ENCODE results near the gene ZNF613.
"Not testable (repeated sequence)": the region's sequence is repeated elsewhere in the genome, so short reads cannot be mapped to it uniquely, and the experiment has no call there.

The ZNF613 gene

DNA sequence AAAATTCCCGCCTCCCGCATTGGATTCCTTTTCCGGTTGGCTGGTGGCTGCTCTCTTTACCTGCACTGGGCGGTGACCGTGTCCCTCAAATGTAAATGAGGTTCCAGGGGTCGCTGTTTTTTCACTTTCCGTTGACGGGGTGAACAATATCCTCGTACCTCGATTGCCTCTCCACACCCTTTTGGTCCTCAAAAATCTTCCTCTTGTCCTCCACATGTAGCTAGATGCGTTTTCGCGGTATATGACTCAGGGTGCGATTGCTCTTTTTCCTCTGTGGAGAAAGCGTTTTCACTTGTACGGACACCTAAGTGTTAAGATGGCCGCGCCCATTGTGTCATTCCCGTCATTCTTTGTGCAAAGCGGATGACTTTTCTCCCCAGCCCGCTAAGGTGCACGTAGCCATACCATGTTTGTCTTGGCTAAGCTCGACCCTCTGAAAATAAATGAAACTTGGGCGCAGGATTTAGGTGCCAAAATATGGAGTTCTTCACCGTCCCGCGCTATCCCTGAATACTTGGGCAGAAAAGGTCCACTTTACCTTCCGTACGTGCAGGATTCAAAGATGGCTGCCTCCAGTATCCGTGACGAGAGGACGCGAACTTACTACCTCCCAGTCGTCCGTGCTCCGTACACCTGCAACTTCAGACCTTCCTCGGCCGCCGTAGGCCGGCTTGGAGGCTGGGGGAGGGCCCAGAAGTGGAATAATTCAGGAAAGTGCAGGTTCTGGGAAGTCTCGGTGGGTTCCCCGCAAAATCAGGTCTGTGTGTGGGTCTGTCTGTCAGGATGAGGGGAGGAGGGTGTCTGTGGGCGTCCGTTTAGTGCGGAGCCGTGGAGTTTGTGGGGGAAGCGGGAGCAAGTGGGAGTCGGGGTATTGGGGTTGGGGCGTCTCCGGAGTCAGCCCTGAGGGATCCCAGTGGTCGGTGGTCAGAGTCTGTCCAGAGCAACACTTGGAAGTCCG is at the start of gene ZNF613:
Gene ZNF613, plus strand, starts transcription at position 689 of the 958 bp plus-strand sequence. CDS start 8,749 bp downstream, outside the sequence.
- DNase-seq = peak; percentile 93 to 94

- no peak for DNase-seq
These were observed 44.8 kb upstream of the ZNF613 start for GRCh38 chr19:51882518-51882917.

DNA sequence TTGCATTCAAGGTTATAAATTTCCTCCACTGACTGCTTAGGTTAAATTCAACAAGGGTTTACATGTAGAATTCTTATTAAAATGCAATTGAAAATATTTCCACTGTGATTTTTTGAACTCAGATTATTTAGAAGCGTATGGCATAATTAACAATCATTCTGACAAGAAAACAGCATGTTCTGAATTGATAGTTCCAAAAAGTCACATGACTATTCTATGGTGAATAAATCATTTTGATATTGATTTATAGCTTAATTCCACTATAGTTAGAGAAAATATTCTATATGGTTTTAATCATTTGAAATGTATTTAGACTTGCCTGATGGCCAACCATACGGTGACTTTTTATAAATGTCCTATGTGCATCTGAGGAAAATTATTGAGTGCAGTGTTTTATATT is 42.6 kb upstream of the ZNF613 start:
- DNase-seq = no peak

DNA sequence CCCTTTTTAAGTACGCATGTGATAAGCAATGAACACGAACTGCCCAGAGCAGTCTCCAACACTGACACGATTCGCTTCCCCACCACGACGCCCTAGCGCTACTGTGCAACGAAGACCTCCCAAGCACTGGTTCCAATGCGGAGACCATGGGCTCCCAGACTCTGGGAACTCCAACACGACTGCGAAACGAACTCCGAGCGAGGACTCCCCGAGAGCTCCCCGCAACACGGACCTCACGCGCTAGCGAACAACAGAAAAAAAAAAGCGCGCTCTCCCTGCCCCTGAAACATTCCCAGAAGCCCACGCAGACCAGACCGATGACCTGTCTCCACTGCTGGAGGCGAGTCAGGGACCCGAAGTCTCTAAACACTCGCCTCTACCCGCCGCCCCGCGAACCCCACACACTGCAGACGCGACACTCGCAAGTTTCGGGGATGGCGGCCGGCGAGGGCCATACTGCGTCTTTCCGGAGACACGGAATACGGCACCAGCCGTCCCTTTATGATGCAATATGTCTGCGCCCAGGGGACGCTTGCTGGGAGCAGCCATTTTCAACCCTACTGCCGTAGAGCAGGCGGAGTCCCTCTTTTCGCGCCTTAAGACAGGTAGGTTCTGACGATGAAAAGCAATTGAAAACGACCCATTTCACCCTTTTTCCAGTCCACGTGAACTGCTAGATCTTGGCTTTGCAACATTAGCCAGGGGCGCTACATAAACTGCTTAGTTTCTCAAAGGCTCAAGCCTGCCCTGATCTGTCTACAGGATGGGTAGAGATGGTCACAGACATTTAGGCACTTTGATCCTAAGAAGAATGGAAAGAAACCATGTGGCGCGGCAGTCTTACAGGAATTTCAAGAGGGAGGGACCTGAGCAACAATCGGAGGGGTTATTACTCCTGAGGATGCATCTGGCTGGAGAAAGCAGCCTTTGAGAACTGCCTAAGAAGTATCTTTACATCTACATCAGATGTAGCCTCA is 39.5 kb upstream of the ZNF613 start, which contains the start of gene ZNF577:
Gene ZNF577, minus strand, starts transcription at position 430 of the 977 bp plus-strand sequence. CDS start 7,569 bp downstream, outside the sequence.
- DNase-seq = peak; percentile 88 to 96

GRCh38 chr19:51889934-51890333 is 37.3 kb upstream of the ZNF613 start:
- no peak for DNase-seq

GRCh38 chr19:51891193-51891747 is 36.0 kb upstream of the ZNF613 start:
- DNase-seq = no peak

DNA sequence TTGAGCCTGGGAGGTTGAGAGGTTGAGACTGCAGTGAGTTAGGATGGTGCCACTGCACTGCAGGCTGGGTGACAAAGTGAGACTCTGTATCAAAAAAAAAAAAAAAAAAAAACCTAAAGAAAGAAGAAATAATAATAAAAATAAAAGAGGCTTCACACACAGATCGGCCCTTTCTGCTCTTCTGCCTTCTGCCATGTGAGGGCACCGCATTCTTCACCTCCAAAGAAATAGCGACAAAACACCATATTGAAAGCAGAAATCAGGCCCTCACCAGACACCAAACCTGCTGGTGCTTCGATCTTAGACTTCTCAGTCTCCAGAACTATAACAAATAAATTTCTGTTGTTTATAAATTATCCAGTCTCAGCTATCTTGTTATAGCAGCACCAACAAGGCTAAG is 25.4 kb upstream of the ZNF613 start:
- DNase-seq = no peak

GRCh38 chr19:51903192-51903591 is 24.1 kb upstream of the ZNF613 start:
- DNase-seq = no peak

DNA sequence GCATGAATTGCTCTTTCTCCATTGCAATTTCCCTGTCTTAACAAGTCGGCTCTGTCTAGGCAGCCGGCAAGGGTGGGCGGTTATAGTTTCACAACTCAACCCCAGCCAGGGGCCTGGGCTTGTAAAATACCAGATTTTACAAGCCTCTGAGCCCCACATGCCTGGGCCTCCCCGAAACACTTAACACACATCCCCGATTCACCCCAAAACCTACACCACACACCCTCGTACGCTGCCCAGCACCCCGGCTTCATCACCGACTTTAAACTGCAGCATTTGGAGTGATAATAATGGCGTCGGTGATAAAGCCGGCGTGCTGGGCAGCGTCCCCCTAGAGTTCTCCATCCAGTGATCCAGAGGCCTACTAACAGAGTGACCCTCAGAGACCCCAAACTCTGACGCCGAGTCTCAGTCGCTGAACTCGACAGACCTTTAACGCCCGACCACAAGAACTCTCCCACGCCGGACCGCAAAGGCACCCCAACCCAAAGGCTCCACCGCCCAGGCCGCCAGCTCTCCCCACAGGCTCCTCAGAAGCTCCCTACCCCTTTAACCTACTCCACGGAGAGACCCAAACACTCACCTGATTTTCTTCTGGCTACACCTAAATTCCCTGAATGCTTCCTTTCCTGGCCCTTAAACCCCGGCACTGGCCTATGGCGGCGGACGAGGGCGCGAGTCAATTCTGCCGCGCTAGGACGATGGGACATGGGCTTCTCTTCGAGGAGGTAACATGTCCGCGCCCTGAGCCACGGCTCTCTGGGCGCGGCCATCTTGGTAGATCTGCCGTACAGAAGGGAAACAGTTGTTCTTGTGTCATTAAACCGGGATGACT is 22.7 kb upstream of the ZNF613 start, which contains the start of gene ZNF649:
Gene ZNF649, minus strand, starts transcription at position 687 of the 835 bp plus-strand sequence. CDS start 4,910 bp downstream, outside the sequence.
- peak; percentile 69 to 91 for DNase-seq

DNA sequence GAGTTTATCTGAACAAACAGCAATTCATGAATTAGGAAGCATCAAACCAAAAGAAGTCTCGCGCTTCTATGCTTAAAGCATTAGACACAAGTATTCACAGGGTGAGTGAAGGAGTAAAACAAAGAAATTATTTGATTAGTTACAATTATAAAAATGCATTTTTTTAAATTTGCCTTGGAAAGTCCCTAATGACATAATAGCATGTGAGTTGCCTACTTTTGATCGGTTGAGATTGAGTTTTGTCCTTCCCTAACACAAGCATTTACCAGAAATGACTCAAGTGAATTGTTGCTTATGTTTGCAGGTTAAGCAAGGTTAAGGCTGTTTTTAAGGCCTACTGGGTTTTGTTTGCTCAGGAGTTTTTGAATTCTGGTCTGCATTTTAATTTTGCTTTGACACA is 22.1 kb upstream of the ZNF613 start:
- DNase-seq = no peak

GRCh38 chr19:51905639-51906038 is 21.6 kb upstream of the ZNF613 start:
- not testable (repeated sequence) for DNase-seq

GRCh38 chr19:51906108-51906507 is 21.2 kb upstream of the ZNF613 start:
- DNase-seq = not testable (repeated sequence)

DNA sequence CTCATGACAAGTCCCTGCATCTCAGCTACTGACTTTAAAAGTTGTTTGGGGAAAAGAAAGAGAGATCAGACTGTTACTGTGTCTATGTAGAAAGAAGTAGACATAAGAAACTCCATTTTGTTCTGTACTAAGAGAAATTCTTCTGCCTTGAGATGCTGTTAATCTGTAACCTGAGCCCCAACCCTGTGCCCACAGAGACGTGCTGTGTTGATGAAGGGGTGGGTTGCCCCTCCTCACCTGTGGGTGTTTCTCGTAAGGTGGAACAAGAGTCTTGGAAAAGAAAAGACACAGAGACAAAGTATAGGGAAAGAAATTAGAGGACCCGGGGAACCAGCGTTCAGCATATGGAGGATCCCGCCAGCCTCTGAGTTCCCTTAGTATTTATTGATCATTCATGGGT is 19.3 kb upstream of the ZNF613 start:
- not testable (repeated sequence) for DNase-seq

GRCh38 chr19:51915324-51915867 is 11.9 kb upstream of the ZNF613 start:
- DNase-seq = no peak

- DNase-seq = no peak
These were observed 11.1 kb upstream of the ZNF613 start for GRCh38 chr19:51916167-51916566.

DNA sequence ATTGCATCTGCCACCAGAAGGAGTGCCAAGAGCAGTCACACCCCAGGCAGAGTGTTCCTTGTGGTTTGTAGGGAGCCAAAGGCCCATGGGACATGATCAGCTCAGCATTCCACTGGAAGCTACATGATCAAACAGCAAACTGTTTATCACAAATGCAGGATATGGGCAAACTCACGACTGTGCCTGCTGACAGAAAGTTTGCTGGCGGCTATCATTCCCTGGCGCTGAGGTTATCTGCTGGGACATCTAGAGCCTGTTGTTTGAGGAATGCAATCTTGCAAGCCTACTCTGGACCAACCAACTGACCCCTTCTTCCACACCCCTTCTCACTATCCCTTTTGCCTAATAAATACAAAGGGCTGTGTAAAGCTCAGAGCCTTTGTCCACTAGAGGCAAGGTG is 7.7 kb upstream of the ZNF613 start:
- no peak for DNase-seq

DNA sequence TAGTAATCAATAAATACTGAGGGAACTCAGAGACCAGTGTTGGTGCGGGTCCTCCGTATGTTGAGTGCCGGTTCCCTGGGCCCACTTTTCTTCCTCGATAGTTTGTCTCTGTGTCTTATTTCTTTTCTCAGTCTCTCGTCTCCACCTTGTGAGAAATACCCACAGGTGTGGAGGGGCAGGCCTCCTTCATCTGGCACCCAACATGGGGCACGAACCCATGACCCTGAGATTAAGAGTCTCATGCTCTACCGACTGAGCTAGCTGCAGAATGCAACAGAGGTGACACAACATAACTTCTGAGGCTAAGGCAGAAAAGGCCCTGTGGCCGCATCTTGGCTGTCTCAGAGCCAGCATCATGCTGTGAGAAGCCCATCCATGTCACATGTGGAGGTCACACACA is 5.3 kb upstream of the ZNF613 start:
- no peak for DNase-seq

- no peak for DNase-seq
These were observed 867 bp upstream of the ZNF613 start for GRCh38 chr19:51926426-51926783.

- no peak for DNase-seq
These were observed 587 bp downstream of the ZNF613 start for GRCh38 chr19:51927859-51928258.

DNA sequence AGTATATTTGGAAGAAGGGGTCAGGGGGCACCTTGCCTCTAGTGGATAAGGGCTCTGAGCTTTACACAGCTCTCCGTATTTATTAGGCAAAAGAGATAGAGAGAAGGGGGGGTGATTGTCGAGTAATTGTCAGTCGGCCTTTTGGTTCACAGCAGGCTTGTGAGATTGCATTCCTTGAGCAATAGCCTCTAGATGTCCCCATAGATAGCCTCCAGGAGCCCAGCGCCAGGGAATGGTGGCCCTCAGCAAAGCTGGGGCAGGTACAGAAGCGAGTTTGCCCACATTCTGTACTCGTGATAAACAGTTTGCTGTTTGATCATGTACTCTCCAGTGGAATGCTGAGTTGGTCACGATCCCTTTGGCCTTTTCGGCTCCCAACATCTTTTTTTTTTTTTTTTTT is 4.6 kb downstream of the ZNF613 start:
- DNase-seq = no peak

DNA sequence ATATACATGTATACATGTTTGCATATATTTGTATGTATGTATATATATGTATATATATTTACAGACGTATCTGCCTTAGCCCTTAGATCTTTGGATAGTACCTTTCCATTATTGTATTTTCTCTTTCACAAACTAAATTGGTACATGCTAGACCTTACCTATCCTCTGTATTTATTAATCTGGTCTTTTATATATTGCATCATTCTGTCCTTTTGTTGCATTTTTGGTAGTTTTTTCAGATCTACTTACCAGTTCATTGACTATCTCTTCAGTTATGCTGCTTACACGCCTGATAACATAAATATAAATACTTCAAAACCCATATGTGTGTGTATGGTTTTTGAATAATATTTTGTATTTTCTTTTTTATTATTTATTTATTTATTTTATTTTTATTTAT is 11.7 kb downstream of the ZNF613 start:
- DNase-seq = no peak
